ENCODE data around the gene TRPM7.

DNA sequence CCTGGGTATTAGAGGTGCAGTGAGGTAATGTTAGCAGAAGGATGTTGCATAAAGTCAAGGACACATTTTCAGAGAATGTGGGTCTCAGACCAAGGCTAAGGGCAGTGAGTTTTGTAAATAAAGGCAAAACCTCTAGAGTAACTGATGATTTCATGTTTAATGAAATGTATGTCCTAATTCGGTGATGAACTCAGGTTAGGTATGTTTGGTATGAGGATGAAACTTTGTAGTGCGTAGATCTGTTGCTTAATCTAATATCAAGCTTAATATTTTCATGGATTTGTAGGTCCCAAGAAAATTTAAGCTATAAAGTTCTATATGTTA is 143.7 kb downstream of the TRPM7 start:
- TF ChIP-seq, protein P1, sequence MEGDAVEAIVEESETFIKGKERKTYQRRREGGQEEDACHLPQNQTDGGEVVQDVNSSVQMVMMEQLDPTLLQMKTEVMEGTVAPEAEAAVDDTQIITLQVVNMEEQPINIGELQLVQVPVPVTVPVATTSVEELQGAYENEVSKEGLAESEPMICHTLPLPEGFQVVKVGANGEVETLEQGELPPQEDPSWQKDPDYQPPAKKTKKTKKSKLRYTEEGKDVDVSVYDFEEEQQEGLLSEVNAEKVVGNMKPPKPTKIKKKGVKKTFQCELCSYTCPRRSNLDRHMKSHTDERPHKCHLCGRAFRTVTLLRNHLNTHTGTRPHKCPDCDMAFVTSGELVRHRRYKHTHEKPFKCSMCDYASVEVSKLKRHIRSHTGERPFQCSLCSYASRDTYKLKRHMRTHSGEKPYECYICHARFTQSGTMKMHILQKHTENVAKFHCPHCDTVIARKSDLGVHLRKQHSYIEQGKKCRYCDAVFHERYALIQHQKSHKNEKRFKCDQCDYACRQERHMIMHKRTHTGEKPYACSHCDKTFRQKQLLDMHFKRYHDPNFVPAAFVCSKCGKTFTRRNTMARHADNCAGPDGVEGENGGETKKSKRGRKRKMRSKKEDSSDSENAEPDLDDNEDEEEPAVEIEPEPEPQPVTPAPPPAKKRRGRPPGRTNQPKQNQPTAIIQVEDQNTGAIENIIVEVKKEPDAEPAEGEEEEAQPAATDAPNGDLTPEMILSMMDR (IDR thresholded peaks at IDR 0.05), result no peak
- TF ChIP-seq POLR2AphosphoS5 (IDR thresholded peaks at IDR 0.05; ENCODE audit: insufficient read depth in 1 of 2, low read depth in 1 of 2) (no peak), POLR2A (IDR thresholded peaks at IDR 0.05) (no peak)
